HG03432 (cell line): ENCODE results near the gene SNPH.

Experiments
- ATAC-seq: cut with Tn5 transposase; IDR thresholded peaks from one replicate; pipeline ENCODE4 v1.9.1; 2021; ENCODE audit warnings: mild to moderate bottlenecking, moderate library complexity; ENCODE audit not compliant: unreplicated experiment

SNPH gene

GRCh38 chr20:1286267-1287024, 20.4 kb downstream of the SNPH start:
- no peak for ATAC-seq

DNA sequence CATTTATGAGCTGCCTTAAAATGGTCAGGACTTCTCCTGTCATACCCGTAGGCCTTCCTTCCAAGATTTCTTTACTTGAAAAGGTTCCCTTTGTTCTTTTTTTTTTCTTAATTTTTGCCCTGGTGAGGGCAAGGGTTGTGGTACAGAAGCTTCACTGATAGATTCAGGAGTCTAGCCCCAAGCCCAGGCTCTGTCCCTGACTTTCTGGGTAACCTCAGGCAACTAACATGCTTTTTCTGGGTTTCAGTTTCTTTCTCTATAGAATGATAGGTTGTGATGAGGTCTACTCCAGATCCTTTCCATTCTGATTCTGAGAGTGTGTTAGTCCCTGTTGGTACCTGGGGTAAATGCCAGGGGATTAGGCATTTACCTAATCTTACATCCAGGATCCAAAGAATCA, 21.2 kb downstream of the SNPH start:
- ATAC-seq = no peak

DNA sequence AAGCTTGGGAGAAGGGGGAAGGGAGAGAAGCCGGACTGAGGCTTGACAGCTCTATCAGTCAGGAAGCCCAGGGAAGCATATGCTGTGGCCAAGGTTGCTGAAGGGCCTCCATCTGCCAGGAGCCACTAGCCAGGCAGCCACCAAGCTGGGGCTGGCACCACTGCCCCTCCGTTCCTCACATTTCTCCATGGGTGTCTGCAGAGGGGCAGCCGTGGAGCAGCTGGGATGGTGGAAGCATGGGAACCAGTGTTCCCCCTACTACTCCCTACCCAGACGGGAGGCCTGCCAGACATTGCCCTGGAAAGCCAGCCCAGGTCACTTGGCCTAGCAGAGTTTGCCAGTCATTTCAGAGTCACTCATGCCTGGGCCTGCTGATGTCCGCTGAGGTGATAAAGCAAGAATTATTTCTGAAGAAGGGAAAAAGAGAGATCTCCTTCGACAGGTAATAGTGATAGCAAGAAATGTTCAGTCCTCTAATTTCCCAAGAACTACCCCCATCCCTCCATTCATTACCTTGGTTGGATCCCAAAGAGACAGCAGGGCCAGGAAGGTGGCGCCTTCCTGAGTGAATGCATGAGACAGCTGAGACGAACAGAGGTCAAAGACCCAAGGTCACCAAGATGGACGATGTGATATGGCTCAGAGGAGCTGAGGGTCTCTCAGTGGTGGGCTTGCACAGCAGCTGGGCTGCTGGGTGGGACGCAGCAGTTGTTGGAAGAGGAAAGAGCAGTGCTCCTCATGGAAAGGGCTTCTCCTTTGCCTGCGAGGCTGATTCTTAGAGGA, 21.9 kb downstream of the SNPH start:
- ATAC-seq = no peak

- no peak for ATAC-seq
Observed at GRCh38 chr20:1291191-1291741, 25.2 kb downstream of the SNPH start.

DNA sequence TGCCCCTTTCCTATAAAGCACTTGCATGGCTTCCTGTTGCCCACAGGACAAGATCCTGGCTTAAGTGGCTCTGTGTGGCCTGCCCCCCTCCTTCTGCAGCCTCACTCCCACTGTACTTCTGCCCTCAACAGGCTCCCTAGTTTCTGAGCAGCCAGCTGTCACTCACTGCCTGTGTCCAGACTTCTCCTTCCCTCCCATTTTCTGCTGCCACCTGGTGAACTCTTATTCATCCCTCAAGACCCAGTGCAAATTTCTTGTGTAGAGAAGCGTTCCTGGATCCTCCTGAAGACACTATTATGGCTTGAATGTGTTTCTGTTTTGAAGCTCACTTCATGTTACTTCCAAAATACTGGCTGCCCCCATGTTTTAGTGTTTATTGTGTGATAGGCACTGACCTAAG, 26.5 kb downstream of the SNPH start:
- ATAC-seq = no peak

DNA sequence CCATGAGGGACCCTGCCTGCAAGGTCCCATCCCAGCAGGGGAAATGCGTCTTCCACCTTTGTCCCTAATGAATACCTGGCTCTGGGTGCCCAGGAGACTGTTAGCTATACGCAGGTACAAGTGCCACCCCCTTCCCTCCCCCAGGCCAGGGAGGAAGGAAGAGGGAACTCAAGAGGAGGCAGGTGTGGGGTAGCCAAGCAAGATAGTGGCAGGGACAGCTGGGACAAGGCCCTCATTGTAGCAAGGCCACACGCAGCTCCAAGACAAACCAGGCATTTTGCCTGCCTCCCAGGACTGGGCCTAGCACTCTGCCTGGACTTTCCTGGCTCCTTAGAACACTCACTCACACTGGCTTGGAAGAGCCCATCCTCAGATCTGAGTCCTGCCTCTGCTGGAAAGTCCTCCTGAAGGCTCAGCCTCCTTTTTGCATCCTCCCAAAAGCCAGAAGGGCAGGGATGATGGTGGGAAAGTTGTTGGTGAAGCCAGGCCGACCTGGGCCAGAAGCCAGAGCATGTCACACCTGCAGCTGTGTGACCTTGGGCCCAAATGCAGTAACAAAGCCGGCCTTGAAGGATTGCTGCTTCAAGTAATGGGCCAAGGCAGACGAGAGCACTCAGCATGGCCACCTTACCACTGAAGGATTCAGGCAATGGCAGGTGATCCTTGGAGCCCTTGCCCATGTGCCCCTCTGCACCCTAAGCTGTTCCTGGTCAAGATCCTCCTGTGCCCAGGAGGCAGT, 27.7 kb downstream of the SNPH start:
- no peak for ATAC-seq

- no peak for ATAC-seq
Observed at GRCh38 chr20:1294497-1294896, 28.4 kb downstream of the SNPH start.

- no peak for ATAC-seq
Observed at GRCh38 chr20:1295276-1295930, 29.3 kb downstream of the SNPH start.

DNA sequence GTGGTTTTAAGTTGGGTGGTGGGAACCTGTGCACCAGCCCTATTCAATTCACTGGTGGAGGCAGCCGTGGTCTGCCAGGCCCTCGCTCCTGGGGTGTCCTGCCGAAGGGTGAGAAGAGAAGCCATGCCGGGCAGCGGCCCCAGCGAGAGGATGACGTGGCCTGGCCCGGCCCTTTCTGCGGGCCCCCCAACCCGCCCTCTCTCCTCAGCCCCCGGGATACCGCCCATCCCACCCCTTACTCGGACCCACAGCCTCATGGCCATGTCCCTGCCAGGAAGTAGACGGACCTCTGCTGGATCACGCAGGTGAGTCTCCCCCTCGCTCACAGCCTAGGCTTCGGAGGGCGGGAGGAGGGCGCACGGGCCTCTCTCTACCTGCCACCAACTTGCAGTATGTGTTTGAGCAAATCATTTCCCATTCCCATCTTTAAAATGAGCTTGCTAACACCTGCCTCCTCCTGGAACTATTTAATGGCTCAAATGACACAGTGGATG, 30.1 kb downstream of the SNPH start:
- no peak for ATAC-seq

DNA sequence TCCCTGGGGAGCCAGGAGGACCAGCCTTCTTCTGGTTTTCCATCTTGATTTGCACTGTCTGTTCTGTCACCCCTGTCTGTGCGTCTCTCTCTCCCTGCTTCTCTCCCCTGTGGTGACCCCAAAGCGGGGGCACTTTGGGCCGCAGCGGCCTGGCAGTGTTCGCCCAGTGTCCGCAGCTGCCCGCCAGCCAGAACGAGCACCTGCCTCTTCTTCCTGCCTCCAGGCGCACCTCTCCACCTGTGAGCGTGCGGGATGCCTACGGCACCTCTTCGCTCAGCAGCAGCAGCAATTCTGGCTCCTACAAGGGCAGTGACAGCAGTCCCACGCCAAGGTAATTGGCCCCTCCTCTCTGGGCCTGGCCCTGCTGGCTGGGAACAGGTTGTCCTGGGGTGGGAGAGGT, 30.8 kb downstream of the SNPH start:
- no peak for ATAC-seq

DNA sequence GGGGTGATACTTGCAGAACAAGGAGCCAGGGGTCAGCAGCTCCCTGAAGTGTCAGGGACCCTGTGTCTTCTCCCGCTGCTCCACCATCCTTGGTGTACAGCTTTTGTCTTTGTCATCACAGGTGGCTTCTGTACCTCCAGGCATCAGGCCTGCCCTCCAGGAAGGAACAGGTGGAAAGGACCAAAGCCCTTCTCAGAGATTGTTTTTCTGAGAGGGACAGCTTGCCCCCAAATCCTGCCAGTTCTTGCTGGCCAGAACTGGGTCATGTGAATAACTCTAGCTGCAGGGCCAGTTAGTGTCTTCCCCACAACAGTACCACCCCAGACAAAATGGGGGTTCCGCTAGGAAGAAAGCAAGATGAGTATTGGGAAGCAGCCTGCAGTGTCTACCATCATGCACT, 31.4 kb downstream of the SNPH start:
- ATAC-seq = no peak

DNA sequence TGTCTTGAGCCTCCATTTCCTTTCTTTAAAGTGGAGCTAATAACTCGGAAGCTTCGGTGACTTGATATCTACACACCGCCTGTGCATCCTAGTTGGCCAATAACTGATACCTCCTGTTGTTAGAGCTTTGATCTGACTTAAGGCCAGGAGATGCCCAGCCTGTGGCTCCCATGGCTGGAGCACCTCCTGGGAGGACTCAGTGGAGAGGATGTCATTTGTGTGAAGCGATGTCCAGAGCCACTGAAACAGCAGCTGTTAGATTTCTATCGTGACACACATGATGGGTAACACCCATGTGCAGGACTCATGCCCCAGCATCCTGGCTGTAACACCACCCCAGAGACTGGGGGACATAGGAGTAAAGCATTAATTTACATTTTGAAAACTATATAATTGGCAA, 32.1 kb downstream of the SNPH start:
- no peak for ATAC-seq

DNA sequence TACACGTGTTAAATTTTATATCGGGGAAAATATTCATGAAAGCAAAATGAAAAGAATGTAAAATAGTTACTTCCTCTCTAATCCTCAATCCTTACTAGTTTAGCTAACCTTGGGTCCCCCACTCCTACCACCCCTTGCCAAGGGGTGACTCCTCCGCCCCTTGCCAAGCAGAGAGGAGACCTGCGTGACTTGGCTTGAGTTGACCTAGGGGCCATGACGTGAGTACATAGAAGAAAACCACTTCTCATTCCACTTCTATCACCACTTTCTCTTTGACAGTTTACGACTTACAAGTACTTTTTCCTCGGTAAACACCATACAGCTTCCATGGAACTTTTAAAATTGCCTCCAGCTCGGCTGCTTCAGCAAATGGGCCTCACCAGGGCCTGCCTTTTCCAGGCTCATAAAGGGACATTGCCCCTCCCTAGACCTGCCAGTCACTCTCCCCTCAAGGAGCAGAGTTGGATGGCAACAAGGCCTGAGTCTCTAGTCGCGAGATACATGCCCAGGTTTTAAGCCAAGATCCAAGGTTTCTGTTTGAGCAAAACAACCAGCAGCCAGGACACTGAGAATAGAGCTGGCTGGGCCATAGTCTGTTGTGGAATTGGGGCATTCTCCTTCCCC, 32.9 kb downstream of the SNPH start:
- no peak for ATAC-seq

DNA sequence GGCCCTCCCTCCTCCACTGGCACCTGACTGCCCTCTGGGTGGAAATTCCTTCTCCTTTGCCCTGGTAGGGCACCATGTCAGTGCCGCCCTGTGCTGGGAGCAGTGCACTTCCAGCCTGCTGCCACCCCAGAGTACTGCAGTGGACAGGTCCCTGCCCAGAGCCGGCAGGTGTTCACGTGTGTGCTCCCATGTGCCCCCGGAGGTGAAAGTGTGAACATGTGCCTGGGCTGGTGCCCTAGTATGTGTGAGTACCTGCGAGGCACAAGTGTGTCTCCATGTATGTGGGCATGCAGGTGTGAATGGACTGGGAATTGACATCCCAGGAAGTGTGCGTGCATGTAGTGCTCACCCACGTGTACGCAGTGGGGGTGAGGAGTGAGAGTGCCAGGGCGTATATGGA, 33.4 kb downstream of the SNPH start:
- no peak for ATAC-seq

- ATAC-seq = no peak
Observed at GRCh38 chr20:1300083-1300840, 34.2 kb downstream of the SNPH start.

DNA sequence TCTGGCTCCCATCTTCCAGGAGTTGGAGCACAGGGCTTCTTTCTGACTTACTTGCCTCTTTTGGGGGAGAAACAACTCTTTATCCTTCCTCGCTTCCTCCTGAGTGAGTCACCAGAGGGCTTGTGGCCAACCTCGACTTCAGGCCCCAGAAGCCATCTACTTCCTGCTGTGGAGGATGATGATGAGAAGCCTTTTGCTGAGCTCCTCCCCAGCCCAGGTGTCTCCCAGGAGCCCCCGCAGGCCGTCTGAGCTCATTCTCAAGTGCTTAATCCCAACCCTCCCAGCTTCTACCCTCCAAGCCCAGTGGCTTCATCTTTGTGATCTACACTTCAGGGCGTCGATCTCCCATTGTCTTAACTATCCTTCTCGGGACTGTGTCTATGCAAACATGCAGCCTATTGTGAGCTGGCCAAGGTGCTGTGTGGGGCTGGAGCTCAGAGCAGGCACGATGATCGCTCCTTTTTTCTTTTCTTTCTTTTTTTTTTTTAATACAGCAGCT, 35.0 kb downstream of the SNPH start:
- no peak for ATAC-seq

GRCh38 chr20:1302685-1303541, 36.8 kb downstream of the SNPH start:
- ATAC-seq = no peak

DNA sequence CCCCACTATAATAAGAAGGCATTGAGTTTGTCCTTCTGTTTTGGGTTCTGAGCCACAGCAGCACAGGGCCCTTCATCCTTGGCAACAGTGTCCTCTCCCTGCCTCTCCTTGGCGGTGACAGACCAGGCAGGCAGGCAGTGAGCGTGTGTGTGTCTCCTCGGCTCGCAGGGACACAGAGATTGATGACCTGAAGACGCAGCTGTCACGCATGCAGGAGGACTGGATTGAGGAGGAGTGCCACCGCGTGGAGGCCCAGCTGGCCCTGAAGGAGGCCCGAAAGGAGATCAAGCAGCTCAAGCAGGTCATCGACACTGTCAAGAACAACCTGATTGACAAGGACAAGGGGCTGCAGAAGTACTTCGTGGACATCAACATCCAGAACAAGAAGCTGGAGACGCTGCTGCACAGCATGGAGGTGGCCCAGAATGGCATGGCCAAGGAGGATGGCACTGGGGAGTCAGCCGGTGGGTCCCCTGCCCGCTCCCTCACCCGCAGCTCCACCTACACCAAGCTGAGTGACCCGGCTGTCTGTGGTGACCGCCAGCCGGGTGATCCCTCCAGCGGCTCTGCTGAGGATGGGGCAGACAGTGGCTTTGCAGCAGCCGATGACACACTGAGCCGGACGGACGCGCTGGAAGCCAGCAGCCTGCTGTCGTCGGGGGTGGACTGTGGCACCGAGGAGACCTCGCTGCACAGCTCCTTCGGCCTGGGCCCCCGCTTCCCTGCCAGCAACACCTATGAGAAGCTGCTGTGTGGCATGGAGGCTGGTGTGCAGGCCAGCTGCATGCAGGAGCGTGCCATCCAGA, 38.8 kb downstream of the SNPH start:
- ATAC-seq = no peak
